GM18502 (cell line): ENCODE results near the gene IL6.
"Not testable (repeated sequence)": the region's sequence is repeated elsewhere in the genome, so short reads cannot be mapped to it uniquely, and the experiment has no call there.

Experiments
- ATAC-seq: cut with Tn5 transposase; IDR thresholded peaks from one replicate; pipeline ENCODE4 v1.9.1; 2021; ENCODE audit warnings: mild to moderate bottlenecking; ENCODE audit not compliant: unreplicated experiment, poor library complexity

IL6 gene

GRCh38 chr7:22726907-22727713, at the start of gene IL6:
TSS of gene IL6 (plus strand) at chr7:22727200. CDS start at chr7:22727263, 63 bp downstream.
- no peak for ATAC-seq

- ATAC-seq, result peak; percentile 43
These were observed 49.7 kb upstream of the IL6 start for GRCh38 chr7:22677263-22677662.

- no peak for ATAC-seq
These were observed 49.3 kb upstream of the IL6 start for GRCh38 chr7:22677680-22678079.

GRCh38 chr7:22680482-22680911, 46.5 kb upstream of the IL6 start:
- ATAC-seq, result no peak

DNA sequence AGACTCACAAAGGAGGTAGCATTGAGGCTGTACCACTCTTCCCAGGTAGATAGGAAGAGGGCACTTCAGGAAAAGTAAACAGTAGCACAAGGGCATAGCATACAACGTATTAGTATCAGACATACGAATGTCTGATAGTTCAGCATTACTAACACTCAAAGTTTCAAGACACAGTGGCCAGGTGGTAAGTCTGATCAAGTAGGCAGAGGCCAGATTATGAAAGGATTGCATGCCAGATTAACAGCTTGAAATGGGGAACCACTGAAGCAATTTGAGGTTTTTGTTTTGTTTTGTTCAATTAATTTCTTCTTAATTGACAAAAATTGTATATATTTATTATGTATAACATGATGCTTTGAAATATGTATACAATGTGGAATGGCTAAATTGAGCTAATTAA, 45.7 kb upstream of the IL6 start:
- no peak for ATAC-seq

DNA sequence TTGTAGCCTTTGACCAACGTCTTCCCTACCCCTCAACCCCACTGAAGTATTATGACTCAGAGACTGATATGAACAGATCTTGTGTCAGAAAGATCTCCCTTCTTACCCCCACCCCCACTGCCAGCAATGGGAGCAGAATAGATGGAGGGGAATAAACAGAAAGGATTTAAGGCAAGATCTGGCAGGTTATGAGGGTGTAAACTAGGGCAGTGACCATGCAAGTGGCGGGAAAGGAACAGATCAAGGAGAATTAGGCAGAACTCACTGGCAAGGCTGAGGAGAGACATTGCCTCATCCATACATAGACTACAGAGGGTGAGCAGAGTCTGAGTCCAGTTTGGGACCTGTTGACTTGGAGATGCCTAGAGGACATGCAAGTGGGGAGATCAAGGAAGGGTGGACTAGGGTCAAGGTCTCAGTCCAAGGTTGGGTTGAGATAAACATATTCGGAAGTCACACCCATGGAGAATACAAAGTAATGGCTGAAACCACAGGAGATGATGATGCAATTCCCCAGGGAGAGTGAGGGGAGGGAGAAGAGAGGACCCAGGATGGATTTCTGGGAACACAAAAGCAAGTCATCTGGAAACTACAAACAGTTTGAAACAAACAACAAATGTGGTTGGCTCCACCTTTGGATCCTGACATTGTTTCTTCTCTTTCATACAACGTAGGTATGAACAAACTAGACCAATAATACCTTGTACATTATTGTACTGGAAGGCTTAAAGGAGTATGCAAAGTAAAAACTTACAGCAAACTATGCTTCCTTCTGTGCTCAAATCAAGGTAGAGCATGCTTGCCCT, 44.9 kb upstream of the IL6 start:
- no peak for ATAC-seq

- no peak for ATAC-seq
These were observed 43.6 kb upstream of the IL6 start for GRCh38 chr7:22683379-22683778.

- ATAC-seq, result no peak
These were observed 40.4 kb upstream of the IL6 start for GRCh38 chr7:22686620-22687019.

GRCh38 chr7:22688084-22688483, 38.9 kb upstream of the IL6 start:
- no peak for ATAC-seq

DNA sequence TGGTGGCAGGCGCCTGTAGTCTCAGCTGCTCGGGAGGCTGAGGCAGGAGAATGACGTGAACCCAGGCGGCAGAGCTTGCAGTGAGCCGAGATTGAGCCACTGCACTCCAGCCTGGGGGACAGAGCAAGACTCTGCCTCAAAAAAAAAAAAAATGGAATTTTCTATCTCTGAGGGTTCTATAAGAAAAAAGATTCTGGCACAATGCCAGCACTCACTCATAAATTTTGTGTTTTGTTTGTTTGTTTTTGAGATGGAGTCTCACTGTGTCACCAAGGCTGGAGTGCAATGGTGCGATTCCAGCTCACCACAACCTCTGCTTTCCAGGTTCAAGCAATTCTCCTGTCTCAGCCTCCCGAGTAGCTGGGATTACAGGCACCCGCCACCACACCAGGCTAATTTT, 38.1 kb upstream of the IL6 start:
- ATAC-seq, result not testable (repeated sequence)

- peak; percentile 53 for ATAC-seq
These were observed 32.3 kb upstream of the IL6 start for GRCh38 chr7:22694597-22695207.

DNA sequence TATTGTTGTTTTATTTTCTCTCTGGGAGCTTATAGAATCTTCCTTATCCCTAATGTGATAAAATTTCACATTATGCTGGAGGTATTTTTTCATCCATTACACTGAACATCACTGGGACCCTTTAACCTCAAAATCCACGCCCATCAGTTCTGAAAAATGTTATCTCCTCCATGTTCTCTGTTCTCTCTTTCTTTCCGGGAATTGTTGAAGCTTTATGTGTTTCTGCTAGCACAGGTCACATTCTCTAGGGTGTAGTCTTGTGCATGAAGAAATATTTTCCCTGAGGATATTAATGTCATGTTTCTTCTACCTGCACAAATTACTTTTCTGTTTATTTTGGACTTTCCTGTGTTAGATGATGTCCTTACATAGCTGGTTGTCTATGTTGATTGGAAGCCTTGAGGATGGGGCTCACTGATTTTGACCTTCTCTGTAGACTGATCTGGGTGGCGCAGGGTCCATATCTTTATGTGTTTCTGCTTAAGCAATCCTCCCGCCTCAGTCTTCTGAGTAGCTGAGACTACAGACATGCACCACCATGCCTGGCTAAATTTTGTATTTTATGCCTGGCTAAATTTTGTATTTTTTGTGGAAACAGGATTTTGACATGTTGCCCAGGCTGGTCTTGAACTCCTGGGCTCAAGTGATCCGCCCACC, 31.4 kb upstream of the IL6 start:
- no peak for ATAC-seq

GRCh38 chr7:22696541-22697228, 30.3 kb upstream of the IL6 start:
- ATAC-seq, result peak; percentile 34

DNA sequence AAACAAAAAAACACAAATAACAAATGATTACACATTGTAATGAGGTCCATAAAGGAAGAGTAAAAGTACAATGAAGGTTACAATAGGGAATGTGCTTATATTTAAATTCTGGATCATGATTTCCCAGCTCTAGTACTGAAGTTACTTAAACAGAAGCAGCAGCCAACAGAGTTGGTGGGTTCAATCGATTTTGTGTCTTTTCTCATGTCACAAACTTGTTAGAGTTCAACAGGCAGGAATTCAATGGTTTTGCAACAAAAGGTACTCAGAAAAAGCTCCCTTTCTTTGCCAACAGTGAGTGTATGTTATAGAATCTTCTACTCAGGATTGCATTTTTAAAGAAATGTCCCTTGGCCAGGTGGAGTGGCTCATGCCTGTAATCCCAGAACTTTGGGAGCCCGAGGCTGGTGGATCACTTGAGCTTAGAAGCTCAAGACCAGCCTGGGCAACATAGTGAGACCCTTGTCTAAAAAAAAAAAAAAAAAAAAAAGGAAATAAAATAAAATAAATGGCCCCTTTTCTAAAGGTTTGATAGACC, 29.6 kb upstream of the IL6 start:
- no peak for ATAC-seq

DNA sequence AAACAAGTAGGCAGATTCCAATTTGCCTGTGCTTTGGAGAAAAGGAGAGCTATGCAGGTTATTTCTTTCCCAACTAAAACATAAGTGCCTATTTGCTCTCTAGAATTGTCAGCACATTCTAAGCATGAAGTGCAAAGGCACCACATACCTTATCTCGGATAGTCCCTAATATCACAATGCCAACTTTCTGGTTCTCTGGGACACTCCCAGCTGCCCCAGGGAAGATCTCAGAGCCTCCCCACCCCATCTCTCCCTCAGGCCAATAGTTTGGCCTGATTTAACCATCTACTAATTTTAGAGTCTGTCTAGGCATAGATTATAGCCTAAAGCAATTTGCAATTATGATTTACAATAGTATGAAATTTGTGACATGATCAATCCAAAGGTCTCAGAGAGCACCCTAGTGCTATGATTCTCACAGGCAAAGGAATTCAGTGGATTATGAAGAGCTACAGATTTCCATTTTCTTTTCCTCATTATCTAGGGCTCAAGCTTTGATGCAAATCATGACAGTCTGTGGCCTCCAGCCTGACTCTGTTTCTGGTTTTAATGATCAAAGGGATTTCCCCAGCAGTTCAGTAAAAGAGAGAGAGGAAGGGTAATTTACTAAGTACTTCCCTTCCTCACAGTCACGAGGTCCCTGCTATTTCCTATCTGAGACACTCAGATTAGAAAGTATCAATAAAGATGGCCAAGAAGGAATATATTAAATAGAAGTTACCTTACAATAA, 29.0 kb upstream of the IL6 start:
- ATAC-seq, result peak; percentile 80

DNA sequence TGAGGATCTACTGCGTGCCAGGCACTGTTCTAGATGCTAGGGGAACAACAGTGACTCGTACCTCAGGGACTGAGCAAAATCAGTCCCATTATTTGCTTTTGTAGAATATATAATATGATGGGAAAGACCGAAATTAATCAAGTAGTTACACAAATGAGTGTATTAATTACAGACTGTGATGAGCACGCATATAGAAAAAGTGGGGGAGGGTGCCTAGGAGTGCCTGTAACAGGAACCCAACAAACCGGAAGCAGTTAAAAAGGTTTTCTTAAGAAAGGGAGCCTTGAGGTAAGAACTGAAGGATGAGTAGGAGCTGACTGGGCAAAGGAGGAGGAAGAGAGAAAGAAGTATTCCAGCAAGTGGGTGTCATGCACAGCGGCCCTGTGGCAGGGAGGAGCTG, 28.2 kb upstream of the IL6 start:
- ATAC-seq, result no peak

GRCh38 chr7:22700559-22701002, 26.4 kb upstream of the IL6 start:
- ATAC-seq, result no peak

DNA sequence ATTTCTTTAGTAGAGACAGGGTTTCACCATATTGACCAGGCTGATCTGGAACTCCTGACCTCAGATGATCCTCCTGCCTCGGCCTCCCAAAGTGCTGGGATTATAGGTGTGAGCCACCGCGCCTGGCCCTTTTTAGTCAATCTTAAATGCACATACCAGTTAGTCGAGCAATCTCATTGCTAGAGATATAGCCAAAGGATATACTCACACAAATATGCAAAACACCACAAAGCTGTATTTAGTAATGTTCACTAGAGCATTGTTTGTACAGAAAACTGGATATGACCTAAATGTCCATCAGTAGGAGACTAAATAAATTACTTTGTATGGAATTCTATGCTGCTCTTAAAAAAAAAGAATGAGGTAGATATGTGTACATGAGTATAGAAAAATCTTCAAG, 24.5 kb upstream of the IL6 start:
- no peak for ATAC-seq
